ENCODE results near the gene CLASRP.

Gene CLASRP

DNA sequence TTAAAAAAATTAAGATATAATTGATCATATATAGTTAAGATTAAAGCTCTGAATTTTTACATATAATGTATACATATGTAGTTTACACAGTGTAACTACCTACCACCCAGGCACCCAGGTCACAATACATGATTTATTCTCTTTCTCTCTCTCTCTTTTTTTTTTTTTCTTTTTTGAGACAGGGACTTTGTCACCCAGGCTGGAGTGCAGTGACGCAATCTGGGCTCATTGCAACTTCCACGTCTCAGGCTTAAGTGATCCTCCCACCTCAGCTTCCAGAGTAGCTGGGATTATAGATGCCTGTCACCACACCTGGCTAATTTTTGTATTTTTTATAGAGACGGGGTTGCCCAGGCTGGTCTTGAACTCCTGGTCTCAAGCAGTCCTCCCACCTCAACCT is 18.8 kb upstream of the CLASRP start:
- no peak for DNase-seq

GRCh38 chr19:45021971-45022370 is 16.9 kb upstream of the CLASRP start:
- no peak for DNase-seq

GRCh38 chr19:45023048-45023447 is 15.8 kb upstream of the CLASRP start:
- DNase-seq, result no peak

DNA sequence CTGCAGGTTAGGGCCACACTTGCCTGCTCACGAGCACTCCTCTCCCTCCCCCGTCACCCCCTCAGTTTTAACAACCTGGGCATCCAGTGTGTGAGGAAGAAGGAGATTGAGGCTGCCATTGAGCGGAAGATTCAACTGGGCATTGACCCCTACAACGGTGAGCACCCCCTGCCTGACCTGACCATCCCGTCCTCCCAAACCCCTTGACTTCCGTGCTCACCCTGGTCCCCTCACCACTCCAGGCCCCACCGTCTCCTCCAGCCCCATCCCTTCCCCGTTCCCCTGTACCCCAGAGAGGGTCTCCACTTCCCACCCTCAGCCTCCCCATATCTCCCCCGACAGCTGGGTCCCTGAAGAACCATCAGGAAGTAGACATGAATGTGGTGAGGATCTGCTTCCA is 13.6 kb upstream of the CLASRP start:
- no peak for DNase-seq

- DNase-seq, result no peak
Observed at GRCh38 chr19:45027371-45027770, 11.5 kb upstream of the CLASRP start.

DNA sequence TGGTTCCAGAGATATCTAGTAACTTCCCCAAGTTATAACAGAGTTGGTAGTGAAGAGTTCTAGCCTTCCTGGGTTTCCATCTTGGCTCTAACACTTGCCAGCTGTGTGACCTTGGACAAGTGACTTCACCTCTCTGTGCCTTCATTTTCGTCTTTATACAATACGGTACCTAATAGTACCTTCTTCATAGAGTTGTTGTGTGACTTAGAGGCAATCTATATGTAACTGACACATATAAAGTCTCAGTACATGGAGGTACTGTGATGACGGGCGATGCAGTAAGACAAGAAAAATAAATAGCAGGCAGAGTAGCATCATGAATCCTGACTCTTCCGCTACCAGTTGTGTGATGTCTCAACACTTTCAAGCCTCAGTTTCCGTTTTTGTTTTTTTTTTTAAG is 8.0 kb upstream of the CLASRP start:
- no peak for DNase-seq

- no peak for DNase-seq
Observed at GRCh38 chr19:45032421-45032820, 6.4 kb upstream of the CLASRP start.

GRCh38 chr19:45035755-45036154 is 3.1 kb upstream of the CLASRP start:
- no peak for DNase-seq

DNA sequence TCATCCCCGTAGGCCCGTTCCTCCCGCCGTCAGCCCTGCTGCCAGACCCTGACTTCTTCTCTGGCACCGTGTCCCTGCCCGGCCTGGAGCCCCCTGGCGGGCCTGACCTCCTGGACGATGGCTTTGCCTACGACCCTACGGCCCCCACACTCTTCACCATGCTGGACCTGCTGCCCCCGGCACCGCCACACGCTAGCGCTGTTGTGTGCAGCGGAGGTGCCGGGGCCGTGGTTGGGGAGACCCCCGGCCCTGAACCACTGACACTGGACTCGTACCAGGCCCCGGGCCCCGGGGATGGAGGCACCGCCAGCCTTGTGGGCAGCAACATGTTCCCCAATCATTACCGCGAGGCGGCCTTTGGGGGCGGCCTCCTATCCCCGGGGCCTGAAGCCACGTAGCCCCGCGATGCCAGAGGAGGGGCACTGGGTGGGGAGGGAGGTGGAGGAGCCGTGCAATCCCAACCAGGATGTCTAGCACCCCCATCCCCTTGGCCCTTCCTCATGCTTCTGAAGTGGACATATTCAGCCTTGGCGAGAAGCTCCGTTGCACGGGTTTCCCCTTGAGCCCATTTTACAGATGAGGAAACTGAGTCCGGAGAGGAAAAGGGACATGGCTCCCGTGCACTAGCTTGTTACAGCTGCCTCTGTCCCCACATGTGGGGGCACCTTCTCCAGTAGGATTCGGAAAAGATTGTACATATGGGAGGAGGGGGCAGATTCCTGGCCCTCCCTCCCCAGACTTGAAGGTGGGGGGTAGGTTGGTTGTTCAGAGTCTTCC is 1.3 kb upstream of the CLASRP start:
- no peak for DNase-seq

GRCh38 chr19:45040059-45040771 is 1.4 kb downstream of the CLASRP start:
- no peak for DNase-seq

DNA sequence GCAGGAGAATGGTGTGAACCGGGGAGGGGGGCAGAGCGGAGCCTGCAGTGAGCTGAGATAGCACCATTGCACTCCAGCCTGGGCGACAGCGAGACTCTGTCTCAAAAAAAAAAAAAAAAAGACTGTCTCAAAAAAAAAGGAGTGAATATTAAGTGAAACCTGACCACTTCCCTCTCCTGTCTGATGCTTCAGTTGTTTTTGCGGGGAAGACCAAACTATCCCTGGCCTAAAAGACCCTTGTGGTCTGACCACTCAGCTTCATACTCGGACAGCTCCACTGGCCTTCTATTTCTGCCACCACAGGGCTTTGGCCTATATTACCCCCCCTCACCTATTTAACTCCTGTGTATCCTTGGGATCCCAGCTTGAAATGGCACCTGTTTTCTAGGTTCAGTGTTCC is 2.3 kb downstream of the CLASRP start:
- DNase-seq, result no peak

DNA sequence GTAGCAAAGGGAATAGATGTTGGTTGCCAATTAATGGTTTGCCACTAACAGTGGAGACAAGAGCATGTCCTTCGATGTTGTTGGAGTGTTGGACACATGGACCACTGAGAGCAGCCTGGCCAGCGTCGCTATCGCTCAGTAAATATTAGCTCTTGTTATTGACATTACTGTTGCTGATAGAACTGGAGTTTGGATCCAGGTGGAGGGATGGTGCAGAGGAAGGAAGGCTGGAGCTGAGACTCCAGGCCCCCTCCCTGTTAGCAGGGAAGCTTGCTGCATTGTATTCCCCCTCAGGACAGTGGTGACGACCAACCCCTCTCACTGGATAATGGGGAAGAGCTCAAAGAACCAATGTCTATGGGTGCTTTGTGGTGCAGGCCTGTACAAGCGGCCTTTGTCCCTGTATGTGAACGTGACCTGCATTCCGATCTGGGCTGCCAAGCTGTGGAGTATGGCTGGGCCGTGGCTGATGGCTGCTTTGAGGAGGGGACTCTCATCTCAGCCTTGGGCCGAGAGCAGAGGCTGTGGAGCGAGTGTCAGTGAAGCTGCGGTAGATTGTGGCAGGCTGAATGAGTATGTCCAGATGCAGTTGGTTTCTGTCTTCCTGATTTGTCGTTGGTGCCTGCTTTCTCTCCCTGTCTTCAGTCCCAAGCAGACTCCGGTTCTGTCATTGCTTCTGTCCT is 7.0 kb downstream of the CLASRP start:
- DNase-seq, result no peak

DNA sequence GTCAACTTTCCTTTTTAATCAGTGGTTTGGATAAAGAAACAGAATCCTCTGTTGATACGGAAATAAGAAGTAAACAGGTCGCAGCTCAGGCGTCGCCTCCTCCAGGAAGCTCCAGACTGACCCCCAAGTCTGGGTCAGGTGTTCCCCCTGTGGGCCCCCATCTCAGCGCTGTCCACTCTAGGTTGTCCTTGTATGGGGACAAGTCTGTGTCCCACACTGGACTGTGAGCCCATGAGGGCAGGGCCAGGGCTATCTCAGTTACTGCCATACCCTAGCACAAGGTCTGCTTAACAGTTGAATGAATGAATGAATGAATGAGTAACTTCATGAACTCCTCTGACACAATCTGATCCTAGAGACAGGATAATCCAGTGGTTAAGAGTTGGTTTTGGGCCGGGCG is 7.5 kb downstream of the CLASRP start:
- no peak for DNase-seq

DNA sequence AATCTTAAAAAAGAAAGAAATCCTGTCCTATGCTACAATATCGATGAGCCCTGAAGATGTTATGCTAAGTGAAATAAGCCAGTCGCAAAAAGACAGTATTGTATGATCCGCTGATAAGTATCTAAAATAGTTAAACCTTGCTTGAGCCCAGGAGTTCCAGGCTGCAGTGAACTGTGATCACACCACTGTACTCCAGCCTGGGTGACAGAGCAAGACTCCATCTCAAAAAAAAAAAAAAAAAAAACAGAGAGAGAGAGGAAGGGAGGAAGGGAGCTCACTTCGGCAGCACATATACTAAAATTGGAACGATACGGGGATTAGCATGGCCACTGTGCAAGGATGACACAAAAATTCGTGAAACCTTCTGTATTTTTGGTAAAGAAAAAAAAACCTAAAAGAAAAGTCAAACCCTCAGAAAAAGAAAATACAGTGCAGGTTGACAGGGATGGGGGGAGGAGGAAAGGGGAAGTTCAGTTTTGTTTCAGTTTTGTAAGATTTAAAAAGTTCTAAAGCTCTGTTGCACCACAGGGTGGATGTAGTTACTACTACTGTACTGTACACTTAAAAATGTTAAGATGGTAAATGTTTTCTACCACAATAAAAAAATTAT is 8.4 kb downstream of the CLASRP start:
- no peak for DNase-seq

DNA sequence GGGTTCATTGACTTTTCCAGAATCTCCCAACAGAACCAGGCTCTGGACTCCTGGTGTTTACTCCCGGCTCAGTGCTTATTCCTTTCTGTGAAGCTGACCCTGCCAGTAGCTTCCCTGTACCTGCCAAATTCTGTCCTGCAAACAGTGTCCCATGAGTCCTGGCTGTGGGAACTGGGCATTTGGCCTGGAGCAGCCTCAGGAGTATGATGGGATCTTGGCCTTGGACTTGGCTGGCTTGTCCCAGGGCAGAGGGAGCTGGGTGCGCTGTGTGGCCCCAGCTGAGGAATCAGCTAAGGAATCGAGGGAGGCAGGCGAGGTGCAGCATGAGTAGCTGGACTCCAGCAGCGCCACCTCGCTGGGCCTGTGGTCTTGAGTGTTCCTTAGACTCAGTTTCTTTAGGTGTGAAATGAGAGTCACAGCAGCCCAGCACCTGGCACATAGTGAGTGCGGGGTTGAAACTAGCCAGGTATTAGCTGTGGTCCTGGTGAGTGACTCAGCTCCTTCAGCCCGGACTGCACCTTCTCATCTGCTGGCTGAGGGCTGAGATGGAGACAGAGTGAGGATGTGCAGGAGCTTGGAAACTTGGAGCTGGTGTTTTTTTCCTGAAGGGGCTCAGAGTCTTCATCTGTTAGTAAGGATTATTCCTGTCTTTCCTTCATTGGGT is 10.4 kb downstream of the CLASRP start:
- DNase-seq, result no peak

DNA sequence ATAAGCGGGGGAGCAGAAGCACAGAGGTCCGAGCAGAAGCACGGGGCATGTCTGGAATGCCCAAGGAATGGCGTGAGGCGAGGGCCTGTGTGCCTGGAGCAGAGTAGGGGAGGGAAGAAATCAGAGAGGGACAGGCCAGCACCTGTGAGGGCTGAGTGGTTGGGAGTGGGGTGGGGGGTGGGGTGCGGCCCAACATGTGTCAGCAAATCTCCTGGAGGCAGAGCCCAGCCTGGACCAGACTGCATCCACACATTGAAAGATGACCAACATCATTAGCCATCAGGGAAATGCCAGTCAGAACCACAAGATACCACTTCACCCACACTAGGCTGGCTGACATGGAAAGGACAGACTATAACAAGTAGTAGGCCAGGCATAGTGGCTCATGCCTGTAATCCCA is 11.2 kb downstream of the CLASRP start:
- no peak for DNase-seq

DNA sequence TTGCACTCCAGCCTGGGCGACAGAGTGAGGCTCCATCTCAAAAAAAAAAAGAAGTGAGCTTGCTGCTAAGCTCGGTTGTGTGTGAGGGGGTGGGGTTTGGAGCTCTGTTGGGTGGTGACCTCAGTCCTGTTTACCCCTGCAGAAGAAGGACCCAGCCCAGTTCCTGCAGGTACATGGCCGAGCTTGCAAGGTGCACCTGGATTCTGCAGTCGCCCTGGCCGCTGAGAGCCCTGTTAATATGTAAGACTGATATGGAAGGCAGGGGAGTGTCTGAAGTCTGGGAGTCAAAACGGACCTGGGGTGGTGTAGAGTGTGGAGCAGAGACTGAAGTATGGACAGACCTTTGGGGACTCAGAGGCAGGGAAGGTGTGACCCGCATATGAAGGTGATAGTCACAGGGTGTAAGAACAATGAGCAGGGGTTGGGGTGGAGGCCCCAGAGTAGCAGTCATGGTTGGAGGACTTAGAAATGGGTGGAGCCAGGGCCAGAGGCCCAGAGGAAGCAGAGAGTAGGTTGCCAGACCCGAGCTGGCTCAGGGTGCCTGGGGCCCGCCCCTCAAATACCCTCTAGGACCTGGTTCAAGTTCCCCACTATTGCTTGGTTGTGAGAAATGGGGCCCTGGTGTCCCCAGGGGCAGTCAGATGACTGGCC is 13.2 kb downstream of the CLASRP start:
- DNase-seq, result no peak

DNA sequence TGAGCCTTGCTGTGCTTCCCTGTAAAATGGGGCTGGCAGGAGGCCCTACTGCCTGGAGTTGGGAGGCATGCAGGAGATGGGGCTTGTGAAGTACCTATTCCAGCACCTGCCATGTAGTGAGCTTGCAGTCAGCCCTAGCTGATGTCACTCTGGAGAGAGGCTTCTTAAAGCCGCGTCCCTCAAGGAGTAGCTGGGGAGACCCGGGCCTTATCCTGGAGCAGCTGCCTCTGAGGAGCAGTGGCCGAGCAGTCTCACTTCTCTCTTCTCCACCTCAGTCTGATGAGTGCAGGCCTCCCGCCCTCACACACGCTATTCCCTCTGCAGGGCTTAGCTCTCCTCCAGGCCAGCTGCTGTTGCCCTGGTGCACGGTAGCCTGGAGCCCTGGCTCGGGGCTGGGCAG is 18.0 kb downstream of the CLASRP start:
- no peak for DNase-seq

DNA sequence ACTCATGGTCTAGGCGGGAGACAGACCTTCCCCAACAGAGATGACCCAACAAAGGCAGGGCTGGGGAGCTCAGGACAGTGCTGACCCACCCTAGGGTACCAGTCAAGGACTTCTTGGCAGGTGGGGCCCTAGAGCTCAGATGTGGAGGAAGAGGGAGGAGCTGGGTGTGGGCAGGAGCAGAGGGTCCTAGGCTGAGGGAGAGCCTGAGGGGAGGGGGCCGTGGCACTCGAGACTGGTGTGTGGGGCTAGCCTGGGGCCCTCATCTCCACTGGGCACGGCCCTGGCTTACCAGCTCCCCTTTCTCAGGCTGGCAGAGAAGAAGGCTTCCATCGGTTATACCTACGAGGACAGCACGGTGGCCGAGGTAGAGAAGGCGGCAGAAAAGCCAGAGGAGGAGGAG is 18.6 kb downstream of the CLASRP start:
- DNase-seq, result no peak

GRCh38 chr19:45058622-45059159 is 19.8 kb downstream of the CLASRP start:
- no peak for DNase-seq

GRCh38 chr19:45059258-45059965 is 20.6 kb downstream of the CLASRP start:
- DNase-seq, result peak; percentile 43
